GM18909 (cell line): Measurements from ENCODE around the gene HDAC10.

Experiments used
- ATAC-seq: cut with Tn5 transposase; IDR thresholded peaks from one replicate; pipeline ENCODE4 v1.9.1; 2021; ENCODE audit warnings: mild to moderate bottlenecking; ENCODE audit not compliant: unreplicated experiment, poor library complexity

The HDAC10 gene

DNA sequence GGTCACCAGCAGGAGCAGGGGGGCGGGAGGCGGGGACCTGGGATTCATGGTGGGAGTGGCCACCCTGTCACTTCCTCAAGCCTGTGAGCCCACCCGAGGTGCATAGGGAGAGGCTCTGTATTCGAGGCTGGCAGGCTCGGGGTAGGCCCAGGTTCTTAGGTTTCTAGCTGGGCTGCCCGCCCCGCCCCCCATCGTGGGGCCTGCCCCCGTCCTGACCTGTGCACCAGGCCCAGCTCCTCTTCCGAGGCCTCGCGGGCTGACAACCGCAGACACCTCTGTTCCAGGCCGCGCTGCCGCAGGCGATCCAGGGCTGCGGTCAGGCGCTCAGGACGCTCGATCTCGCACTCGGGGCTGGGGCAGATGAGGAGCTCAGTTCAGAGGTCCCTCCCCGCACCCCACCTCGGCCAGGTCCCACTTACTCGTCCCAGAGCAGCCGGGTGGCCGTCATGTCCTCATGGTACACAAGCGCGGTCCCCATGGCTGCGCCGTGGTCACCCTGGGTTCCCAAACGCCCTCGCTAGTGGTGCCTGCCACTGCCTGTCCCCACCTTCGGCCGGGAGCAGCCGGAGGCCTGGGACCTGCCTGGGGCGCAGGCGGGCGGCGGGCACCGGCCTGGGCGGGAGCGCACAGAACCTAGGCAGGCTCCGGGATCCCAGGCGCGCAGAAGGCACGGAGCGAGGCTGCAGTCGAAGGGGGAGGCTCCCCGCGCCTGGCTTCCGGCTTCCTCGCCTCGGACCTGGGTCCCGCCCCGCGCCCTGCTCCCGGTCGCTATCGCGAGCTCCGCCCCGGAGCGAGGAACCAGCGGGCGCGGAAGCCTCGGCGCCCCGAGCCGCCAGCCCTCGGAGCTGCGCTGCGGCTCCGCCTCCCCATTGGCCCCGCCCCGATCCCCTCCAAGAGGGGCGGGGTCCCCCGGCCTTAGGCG, at the start of gene HDAC10:
Gene HDAC10 (minus strand): TSS at position 711 of the 922 bp plus-strand sequence. CDS start 233 bp downstream, at position 478.
- peak; percentile 67 for ATAC-seq

DNA sequence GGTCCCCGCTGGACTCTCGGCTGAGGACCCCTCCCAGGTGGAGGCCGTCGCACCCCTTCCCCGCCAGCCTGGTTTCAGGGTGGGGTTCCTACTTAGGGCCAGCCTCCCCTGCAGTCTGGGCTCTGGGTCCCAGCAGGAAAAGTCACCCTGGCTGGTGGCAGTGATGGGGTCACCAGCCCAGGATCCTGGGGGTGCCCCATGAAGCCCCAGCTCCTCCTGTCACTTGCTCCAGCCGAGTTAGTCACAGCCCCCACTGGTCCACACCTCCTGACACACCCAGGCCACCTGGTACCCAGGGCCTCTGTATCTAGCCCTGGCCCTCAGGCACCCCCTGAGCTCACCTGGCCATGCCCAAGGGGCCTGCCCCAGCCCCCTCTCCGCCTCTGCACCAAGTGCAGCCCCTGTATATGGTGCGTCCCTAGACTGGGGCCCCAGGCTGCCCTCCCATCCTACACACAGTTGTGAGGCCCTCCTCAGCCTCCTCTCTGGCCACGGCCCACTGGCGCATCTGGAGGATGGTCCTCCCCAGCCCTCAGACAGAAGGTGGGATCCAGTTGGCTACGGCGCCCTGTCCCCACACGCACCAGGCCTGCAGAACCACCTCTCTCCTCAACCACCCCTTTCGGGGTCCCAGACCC, 49.7 kb upstream of the HDAC10 start:
- ATAC-seq, result no peak

DNA sequence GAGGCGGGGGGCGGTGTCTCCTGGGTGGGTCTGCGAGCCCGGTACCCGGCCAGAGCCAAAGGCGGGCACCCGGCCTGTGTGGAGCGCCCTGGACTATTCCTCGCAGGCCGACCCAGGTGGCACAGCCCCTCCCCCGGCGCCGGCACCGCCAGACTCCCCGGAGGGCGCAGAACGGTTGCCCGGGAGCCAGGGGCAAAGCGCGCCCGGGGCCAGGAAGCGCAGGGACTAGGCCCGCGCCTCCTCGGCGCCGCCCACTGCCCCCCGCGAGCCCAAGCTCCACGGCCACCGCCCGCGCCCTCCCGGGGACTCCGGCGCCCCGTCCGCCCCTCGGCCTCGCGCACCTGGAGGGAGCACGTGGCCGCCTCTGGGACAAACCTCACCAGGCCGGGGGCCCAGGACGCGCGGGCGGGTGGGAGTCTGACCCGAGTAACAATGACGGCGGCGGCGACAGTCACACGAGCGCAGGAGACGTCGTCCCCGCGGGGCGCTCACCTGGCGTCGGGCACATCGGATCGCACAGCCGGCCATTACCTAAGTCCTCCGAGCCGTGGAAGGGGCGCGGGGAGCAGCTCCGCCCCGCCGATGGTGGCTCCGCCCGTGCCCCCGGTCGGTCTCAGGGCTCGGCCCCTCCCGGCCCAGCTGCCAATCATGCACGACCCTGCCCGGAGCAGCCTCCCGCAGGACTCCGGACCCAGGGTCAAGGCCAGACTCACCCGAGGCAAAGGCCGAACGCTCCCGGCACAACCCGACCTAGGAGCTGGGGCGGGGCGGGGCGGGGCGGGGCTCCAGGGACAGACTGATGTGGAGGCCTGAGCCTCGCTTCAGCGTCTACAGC, 48.9 kb upstream of the HDAC10 start:
- ATAC-seq, result no peak

- no peak for ATAC-seq
Observed at GRCh38 chr22:50298937-50299784, 48.1 kb upstream of the HDAC10 start.

GRCh38 chr22:50298266-50298637, 47.2 kb upstream of the HDAC10 start:
- ATAC-seq, result no peak

GRCh38 chr22:50297510-50298265, 46.6 kb upstream of the HDAC10 start:
- ATAC-seq, result no peak

DNA sequence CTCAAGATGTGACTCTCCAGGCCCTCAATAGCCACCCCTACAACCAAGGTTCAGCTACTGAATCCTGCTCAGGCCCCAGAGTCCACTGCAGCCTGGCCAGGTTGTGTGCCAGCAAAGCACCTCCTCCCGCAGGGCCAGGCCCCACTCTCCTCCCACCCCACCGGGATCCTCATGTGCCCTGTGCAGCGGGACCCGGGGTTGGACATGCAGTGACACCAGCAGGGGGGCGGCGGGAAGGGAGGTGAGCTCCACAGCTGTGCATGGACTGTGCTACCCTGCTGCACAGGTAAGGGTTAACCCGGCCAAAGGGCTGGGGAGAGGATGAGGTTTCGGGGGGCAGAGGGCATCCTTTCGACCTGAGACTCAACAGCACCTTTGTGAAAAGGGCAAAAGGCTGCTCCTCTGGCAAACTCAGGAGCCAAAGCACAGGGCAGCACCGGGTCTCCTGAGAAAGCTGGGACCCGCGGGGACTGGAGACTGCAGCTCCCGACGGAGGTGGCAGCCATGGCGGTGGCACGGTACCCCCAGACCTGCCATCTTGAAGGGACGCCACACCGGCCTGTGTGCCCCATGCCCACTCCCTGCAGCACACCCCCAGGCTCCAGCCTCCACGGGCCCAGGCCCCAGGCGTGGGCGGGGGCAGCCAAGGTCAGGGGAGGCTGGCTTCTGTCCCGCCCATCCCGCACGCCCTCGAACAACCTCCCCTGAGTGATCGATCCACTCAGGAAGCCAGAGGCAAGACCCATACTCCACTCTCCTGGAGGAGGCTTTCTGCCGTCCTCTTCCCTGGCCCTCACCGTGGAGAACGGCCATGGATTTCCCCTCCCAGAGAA, 45.8 kb upstream of the HDAC10 start:
- ATAC-seq, result no peak

- ATAC-seq, result no peak
Observed at GRCh38 chr22:50294319-50294656, 43.2 kb upstream of the HDAC10 start.

DNA sequence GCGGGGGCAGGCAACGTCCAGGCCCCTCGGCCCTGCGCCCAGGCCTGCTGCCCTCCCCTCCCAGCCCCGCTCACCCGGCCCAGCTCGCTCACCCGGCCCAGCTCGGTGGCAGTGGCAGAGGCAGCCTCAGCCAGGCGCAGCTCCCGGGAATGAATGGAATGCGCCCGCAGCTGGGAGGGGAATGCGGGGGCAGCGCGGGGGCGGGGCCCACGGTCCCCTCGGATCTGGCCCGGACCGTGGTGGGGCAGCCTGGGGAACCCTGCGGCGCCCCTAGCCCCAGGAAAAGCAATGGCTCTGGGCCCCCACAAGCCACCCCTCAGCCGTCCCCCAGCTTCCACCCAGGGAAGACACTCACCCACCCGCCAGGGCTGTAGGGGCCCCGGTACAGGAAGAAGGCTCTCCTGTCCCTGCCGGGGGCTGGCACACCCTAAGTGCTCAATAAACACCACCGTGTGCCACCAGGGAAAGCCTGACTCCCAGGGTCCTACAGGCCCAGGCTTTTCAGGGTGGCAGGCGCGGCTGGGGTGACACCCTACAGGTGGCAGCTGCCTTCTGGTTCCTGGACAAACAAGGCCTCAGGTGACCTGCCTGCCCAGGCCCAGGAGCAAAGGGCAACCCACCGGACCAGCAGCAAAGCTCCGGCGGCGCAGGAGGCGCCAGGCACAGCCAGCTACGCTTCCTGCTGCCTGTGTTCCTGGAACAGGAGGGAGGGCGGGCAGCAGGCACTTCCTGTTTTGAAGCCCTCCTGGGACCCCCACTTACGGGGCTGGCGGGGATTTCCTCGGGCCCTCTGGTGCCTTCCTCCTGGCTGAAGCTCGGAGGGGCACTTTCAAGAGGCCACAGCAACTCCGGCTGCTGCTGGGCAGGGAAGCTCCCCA, 42.6 kb upstream of the HDAC10 start:
- ATAC-seq, result no peak

DNA sequence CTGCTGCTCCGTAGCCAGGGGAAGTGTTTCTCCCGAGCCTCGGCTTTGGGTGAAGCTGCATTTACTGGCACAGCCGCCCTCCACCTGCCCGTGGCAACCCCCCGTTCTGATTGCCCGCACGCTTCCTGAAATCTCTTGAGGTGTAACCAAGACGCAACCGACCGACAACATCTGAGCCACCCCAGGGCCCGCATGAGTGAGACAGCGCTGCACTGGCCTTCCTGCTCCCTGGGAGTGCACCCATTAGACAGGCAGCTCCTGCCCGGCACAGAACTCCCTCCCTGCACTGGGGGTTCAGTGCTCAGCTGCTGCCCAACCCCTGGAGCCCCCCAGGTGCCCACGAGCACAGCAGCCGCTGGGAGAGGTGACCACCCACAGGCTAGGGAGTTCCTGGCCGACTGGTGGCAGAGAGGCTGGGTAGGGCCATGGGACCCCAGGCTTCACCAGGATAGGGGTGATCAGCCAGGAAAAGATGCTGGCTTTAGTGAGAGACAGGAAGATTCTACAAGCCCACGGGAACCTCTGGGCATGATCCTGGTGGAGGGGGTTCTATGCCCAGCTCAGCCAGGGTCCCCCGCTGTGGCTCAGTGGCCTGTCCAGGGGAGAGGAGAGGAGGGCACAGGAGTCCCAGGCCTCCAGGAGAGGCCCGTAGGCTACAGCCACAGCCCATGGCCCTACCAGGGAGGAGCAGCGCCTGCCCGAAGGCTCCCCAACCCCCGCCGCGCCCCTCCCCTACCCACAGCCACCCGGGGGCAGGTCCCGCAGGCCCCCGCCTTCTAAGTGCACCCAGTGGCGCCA, 41.8 kb upstream of the HDAC10 start:
- no peak for ATAC-seq

DNA sequence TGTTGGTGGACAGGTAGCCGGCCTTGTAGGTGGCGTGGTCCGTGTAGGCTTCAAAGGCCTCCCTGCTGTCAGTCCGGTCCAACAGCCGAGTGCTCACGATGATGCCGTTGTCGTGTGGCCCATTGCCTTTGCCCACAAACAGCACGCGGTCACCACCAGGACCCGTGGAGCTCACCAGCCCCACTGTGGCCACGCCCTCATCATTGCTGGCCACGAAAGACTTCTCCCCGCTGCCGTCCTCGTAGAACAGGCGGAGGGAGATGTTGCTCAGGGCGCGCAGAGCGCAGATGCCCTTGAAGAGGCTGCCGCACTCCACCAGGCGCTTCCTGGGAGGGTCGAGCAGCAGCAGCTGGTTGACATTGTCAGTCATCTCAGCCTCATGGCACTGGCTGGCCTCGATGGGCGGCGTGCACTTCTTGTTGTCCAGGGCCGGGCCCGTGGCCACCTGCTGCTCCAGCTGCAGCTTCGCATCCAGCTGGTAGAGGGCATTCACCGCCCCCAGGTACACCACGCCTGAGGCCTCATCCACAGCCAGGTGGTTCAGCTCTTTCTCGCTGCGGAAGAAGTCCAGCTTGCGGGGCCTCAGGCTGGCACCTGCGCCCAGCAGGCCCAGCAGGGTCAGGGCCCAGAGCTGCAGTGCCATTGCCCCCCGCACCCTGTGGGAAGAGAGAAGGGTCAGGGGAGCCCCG, 39.0 kb upstream of the HDAC10 start:
- ATAC-seq, result no peak

GRCh38 chr22:50289151-50289941, 38.3 kb upstream of the HDAC10 start:
- ATAC-seq, result no peak

DNA sequence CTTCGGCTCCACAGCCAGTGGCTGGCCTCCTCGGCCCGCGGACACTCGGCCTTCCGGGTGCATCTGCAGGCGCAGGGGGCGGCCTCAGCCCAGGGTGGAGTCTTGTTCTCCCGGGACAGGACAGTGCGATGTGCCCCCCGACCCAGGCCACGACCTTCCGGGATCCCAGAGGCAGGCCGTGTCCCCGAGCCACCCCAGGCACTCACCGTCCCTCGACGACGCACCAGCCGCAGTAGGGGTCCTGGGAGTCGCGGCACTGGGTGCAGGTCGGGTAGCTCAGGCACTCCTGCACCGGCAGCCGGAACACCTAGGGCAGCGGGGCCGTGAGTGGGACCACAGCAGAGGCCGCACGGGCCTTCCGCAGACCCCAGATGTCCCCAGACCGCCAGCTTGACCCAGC, 36.7 kb upstream of the HDAC10 start:
- no peak for ATAC-seq

DNA sequence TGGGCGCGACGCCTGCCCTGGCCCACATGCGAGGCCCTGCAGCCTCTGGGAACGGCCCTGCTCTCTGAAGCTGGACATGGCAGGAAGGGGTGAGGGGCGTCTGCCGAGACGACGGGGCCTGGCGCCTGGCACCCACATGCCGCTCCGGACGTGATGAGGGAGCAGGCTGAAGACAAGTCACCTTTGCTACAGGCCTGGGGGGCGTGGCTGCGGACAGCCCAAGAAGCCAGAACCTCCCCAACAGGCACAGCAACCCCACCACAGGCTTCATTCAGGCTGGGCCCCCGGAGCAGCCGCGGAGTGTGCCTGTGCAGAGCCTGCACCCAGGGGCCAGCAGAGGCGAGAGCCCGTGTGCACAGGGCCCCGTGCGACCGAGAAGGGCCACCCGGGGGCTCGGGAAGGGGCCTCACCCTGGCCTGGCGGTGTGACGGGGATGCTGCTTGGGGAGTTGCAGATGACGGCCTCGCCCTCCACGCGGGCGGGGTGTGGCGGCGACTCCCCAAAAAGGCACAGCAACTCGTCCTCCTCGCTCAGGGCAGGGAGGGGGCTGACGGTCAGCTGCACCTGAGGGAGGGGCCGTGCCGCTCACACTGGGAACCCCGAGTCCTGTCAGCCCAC, 35.7 kb upstream of the HDAC10 start:
- ATAC-seq, result no peak

GRCh38 chr22:50286275-50286674, 35.2 kb upstream of the HDAC10 start:
- no peak for ATAC-seq
